ENCODE results near the gene KCNB1.

The KCNB1 gene

GRCh38 chr20:49380337-49380780 lies 102.1 kb downstream of the KCNB1 start:
- DNase-seq (ENCODE audit: extremely low read depth, low read depth): no peak
- no peak overlapping the region for H3K4me3 ChIP-seq (replicated peaks; ENCODE audit: low read depth, low read length)
- TF ChIP-seq, protein P1, sequence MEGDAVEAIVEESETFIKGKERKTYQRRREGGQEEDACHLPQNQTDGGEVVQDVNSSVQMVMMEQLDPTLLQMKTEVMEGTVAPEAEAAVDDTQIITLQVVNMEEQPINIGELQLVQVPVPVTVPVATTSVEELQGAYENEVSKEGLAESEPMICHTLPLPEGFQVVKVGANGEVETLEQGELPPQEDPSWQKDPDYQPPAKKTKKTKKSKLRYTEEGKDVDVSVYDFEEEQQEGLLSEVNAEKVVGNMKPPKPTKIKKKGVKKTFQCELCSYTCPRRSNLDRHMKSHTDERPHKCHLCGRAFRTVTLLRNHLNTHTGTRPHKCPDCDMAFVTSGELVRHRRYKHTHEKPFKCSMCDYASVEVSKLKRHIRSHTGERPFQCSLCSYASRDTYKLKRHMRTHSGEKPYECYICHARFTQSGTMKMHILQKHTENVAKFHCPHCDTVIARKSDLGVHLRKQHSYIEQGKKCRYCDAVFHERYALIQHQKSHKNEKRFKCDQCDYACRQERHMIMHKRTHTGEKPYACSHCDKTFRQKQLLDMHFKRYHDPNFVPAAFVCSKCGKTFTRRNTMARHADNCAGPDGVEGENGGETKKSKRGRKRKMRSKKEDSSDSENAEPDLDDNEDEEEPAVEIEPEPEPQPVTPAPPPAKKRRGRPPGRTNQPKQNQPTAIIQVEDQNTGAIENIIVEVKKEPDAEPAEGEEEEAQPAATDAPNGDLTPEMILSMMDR (IDR thresholded peaks at IDR 0.05; ENCODE audit: low read depth, low read length, missing control alignments): no peak

GRCh38 chr20:49379338-49379737 lies 103.1 kb downstream of the KCNB1 start:
- TF ChIP-seq, protein P1 (IDR thresholded peaks at IDR 0.05; ENCODE audit: low read depth, low read length, missing control alignments): no peak
- DNase-seq (ENCODE audit: extremely low read depth, low read depth): no peak
- H3K4me3 ChIP-seq (replicated peaks; ENCODE audit: low read depth, low read length): no peak overlapping the region

DNA sequence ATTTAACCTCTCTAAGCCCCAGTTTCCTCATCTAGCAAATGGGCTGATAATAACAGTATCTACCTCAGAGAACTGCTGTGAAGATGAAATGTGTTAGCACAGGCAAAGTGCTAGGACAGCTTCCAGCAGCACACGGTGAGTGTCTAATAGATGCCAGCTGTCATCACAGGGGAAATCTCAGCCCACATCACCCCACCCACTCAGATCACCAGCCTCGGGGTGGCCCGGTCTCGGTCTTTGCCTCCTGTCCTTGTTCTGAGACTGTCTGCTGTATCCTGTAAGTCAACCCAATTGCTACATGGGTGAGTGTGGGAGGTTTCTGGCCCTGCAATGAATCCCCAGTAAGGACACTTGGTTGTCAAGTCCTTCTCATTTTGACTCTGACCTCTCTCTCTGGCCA lies 105.1 kb downstream of the KCNB1 start:
- TF ChIP-seq, protein P1 (IDR thresholded peaks at IDR 0.05; ENCODE audit: low read depth, low read length, missing control alignments): no peak
- no peak overlapping the region for H3K4me3 ChIP-seq (replicated peaks; ENCODE audit: low read depth, low read length)
- DNase-seq (ENCODE audit: extremely low read depth, low read depth): no peak

GRCh38 chr20:49375170-49375569 lies 107.3 kb downstream of the KCNB1 start:
- TF ChIP-seq, protein P1 (IDR thresholded peaks at IDR 0.05; ENCODE audit: low read depth, low read length, missing control alignments): no peak
- no peak for DNase-seq (ENCODE audit: extremely low read depth, low read depth)
- no peak overlapping the region for H3K4me3 ChIP-seq (replicated peaks; ENCODE audit: low read depth, low read length)

- TF ChIP-seq, protein P1 (IDR thresholded peaks at IDR 0.05; ENCODE audit: low read depth, low read length, missing control alignments): no peak
- no peak for DNase-seq (ENCODE audit: extremely low read depth, low read depth)
- H3K4me3 ChIP-seq (replicated peaks; ENCODE audit: low read depth, low read length): no peak overlapping the region
Observed at GRCh38 chr20:49372095-49372734, 110.3 kb downstream of the KCNB1 start.

DNA sequence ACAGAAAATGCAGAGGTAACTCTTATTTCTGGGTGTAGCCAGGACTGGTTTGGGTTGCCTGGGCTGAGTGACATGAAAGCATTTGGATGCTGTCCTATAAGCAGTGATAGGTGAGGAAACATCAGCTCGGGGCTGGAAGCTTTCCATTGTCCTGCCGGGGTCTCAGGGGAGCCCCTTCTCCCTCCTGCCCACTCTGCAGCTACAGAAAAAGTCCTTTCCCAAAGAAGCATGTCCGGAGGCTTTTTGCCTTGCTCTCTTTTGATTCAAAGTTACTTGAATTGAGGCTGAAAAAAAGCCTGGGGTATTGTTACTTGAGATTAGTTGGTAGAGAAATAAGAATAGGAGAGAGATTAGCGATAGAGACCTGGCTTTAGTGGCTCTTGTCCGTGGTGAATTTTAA lies 113.9 kb downstream of the KCNB1 start:
- no peak overlapping the region for H3K4me3 ChIP-seq (replicated peaks; ENCODE audit: low read depth, low read length)
- TF ChIP-seq, protein P1 (IDR thresholded peaks at IDR 0.05; ENCODE audit: low read depth, low read length, missing control alignments): no peak
- no peak for DNase-seq (ENCODE audit: extremely low read depth, low read depth)

GRCh38 chr20:49367113-49367512 lies 115.4 kb downstream of the KCNB1 start:
- TF ChIP-seq, protein P1 (IDR thresholded peaks at IDR 0.05; ENCODE audit: low read depth, low read length, missing control alignments): no peak
- DNase-seq (ENCODE audit: extremely low read depth, low read depth): no peak
- H3K4me3 ChIP-seq (replicated peaks; ENCODE audit: low read depth, low read length): no peak overlapping the region

Data from HFF-Myc (cell line).